Measurements from ENCODE around the gene FAM25G.
"Not testable (repeated sequence)": the region's sequence is repeated elsewhere in the genome, so short reads cannot be mapped to it uniquely, and the experiment has no call there.

The FAM25G gene

DNA sequence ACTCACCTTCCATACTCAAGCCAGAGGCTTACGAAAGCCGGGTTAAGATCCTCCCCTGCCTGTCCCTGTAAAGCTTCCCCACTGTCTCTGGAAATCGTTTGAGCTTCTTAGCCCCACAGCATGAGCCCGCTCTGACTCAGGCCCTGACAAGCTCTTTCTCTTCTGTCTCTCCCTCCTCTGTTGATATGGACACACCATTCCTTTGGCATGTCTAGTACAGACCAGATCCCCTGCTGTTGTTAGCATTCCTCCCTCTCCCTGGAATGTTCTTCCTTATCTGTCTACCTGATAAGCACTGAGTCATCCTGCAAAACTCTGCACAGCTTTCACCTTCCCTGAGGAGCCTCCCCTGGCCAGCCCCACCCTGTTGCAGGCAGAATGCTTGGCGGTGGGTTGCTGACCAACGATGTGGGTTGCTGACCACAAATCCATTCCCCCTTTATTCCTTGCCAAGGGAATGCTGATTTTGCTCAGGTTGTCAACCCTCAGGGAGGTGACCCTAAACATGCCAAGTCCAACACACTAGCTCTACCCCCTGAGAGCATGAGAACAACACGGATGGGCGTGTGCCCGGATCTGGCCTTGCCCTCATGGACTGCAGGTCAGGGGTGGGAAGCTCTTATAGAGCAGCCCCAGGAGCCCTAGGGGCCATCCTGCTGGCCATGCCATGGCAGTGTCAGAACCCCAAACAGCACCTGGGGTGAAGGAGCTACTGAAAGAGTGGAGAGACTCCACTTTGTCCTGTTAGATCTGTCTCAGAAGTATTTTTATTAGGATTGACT lies 28.7 kb downstream of the FAM25G start:
- DNase-seq, result not testable (repeated sequence)

GRCh38 chr10:47461261-47461687 lies 30.2 kb downstream of the FAM25G start:
- not testable (repeated sequence) for DNase-seq

DNA sequence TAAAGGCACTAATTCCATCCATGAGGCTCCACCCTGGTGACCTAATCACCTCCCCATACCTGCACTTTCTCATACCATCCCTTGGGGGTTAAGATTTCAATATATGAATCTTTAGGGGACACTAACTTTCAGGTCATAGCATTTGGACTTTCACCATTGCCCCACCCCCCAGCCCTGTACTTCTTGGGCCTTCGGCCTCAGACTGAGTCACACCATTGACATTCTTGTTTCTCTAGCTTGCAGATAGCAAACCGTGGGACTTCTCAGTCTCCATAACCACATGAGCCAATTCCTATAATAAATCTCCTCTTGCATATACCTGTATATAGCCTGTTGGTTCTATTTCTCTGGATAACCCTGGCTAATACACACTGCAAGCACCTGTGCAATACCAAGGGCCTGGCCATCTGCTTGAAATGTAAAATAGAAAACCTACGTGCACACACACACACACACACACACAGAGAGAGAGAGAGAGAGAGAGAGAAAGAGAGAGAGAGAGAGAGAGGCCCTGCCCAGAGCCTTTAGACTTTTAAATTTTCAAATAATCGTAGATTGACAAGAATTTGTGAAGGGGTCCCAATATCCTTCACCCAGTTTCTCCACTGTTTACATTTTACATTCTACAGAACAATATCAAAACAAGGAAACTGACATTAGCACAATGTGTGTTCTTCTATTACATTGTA lies 32.9 kb downstream of the FAM25G start:
- no peak for DNase-seq

DNA sequence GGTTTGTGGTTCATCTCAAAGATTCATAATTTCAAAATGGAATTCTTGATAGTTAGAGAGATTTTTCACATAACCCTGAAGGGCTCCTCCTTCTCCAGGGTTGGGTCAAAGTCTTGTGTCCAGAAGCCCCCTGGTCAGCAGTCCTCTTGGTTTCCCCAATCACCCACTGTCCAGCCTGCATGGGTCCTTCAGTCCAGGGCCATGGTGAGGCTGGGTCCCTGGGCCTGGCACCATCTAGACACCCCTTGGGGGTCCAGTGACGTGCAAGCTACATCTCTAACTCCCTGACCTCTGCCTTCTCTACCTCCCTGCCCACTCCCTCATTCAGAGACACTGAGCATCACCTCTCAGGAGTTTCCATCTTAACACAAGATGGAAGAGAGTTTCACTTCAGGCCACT lies 33.7 kb downstream of the FAM25G start:
- no peak for DNase-seq

GRCh38 chr10:47457528-47457820 lies 34.0 kb downstream of the FAM25G start:
- no peak for DNase-seq

GRCh38 chr10:47456794-47457527 lies 34.5 kb downstream of the FAM25G start:
- no peak for DNase-seq

DNA sequence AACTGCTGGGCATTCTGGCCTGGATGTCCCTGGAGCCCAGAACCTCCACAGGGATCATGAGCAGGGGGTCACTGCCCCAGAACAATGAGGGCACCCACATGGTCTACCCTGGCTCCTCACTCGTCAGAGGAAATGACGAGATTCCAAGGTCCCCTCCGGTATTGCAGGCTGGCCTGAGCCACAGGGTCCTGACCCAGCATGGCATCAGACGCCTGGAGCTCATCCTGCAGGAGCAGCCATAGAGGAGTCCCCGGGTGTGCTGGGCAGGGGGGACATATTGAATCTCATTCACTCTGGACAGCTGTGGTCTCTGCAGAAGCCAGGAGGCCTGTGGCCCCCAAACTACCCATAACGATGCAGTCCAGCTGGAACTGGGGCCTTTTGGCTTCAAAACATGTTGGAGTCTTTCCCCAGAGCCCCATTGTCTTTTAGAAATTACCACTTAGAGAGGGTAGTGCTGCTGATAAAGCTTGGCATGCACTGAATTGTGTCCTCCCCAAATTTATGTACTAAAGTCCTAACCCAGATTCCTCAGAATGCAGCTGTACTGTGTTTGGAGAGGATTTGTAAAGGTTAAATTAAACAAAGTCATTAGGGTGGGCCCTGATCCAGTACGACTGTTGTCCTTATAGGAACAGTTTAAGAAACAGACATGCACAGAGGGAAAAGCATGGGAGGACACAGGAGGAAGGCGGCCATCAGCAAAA lies 35.3 kb downstream of the FAM25G start:
- DNase-seq, result no peak

GRCh38 chr10:47455350-47456078 lies 36.0 kb downstream of the FAM25G start:
- DNase-seq, result not testable (repeated sequence)

- no peak for DNase-seq
Observed at GRCh38 chr10:47454780-47455058, 36.8 kb downstream of the FAM25G start.

GRCh38 chr10:47454008-47454779 lies 37.3 kb downstream of the FAM25G start:
- no peak for DNase-seq

GRCh38 chr10:47453141-47454007 lies 38.1 kb downstream of the FAM25G start:
- no peak for DNase-seq

GRCh38 chr10:47452495-47453140 lies 38.9 kb downstream of the FAM25G start:
- DNase-seq, result no peak

DNA sequence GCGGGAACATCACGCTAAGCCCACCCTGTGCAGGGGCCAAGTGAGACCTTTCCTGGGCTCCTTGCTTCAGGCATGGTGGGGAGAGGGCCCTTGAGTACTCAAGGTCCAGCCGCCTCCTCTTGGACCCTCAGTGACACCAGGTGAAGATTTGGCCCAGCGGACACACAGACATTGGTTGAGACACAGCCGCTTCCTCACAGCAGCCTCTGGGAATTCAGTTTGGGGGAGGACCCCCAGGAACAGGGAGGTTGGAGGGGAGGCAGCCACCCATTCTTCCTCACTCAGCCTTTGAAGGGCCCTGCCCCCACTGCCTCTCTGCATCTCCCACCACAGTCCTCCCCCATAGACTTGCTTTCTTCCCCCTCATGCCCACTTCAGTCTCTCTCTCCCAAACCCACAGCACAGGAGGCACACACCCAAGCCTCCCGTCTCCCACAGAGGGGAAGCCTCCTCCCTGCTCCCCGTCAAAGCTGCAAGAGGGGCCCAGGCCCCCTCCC lies 39.5 kb downstream of the FAM25G start:
- no peak for DNase-seq

- DNase-seq, result no peak
Observed at GRCh38 chr10:47451273-47451997, 40.1 kb downstream of the FAM25G start.

- no peak for DNase-seq
Observed at GRCh38 chr10:47450442-47450841, 41.1 kb downstream of the FAM25G start.

GRCh38 chr10:47449979-47450378 lies 41.5 kb downstream of the FAM25G start:
- no peak for DNase-seq

DNA sequence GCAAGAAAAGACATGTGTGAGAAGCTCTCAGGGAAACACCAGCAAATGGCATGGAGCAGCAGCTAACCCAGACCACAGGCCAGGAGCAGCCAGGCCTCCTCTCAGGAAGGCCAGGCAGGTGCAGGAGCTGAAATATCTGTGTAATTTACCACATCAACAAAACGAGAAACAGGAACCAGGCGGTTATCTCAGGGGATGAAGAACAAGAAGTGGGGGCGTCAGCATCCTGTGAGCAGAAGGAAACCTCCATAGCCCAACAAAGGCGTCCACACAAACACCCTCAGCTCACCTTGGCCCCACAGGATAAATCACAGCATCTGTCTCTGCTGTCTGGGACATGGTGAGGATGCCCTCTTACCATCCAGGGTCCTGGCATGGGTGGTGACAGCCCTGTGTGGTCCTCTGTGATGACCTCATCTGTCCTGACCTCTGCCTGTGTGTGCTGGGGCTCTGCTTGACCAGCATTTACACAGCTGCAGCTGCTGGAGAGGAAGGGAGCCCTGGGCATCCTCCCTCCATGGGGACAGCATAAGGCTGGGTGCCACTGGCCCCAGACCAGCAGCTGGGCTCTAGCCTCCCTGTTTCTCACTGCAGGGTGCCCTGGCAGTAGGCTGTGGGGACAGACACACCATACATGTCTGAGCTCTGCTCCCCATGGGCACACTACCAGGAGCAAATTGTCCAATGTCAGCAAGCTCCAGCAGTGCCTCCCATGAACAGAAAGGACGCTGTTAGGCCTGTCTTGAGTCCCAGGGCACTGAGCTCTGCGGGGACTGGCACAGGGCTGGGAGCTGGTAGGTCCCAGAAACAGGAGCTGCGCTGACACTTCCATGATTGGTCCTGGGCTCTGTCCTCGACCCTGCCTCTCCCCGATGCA lies 42.2 kb downstream of the FAM25G start:
- DNase-seq, result no peak

DNA sequence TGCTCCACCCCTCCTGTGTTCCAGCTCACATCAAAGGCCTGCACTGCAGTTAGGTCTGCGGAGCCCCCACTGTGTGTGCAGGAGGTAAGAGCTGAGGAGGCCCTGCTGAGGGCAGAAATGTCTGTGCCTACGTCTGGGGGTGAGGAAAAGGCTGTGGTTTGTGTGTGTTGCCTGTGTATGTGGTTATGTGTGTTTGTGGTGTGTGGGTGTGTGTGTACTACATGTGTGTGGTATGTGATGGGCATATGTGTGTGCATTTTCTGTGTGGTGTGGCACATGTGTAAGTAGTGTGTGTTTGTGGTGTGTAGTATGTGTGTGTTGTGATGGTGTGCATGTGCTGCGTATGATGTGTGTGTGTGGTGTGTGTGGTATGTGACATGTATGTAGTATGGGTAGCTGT lies 43.8 kb downstream of the FAM25G start:
- DNase-seq, result no peak

- DNase-seq, result no peak
Observed at GRCh38 chr10:47447209-47447608, 44.3 kb downstream of the FAM25G start.
